ENCODE results near the gene PPP1R12B. TPM values are rescaled to one million over a fixed set of nuclear protein-coding genes. Genes with fewer than 3 reads are reported as not detected.
A peak's percentile ranks its signal among the peaks of the same experiment; 100 is the strongest.
"Not testable (repeated sequence)": the region's sequence is repeated elsewhere in the genome, so short reads cannot be mapped to it uniquely, and the experiment has no call there.

Gene PPP1R12B
- total and polyA plus RNA-seq, 2 donors (not counting 1 experiment from before 2014, with no cell fraction given), result 13.4 to 21.7 TPM

- Histone ChIP-seq H2AFZ (ENCODE audit: low read length) (no peak overlapping the region), H3K36me3 (ENCODE audit: control insufficient read depth, insufficient read depth, low read length) (no peaks in the 10 kb centered on the region), H3K4me1 (ENCODE audit: control insufficient read depth, extremely low read depth, insufficient read depth, low read length) (no peaks in the 10 kb centered on the region), H3K9ac (ENCODE audit: insufficient read depth, low read length) (no peak overlapping the region), H3K4me3 (replicated peaks in 1 of 4; ENCODE audit: control extremely low read depth in 1 of 4, insufficient read depth in 1 of 4, low read depth in 3 of 4, low read length in 4 of 4) (no peak overlapping the region), H3K27ac (ENCODE audit: insufficient read depth, low read length) (no peak overlapping the region), H3K4me2 (ENCODE audit: extremely low read depth, insufficient read depth, low read length) (no peak overlapping the region), H3K27me3 (ENCODE audit: control insufficient read depth, insufficient read depth, low read length) (no peaks in the 10 kb centered on the region), H3K79me2 (ENCODE audit: control insufficient read depth, insufficient read depth, low read length) (no peaks in the 10 kb centered on the region), H4K20me1 (ENCODE audit: control insufficient read depth, extremely low read depth, insufficient read depth, low read length) (no peaks in the 10 kb centered on the region), H3K9me3 (ENCODE audit: control insufficient read depth, insufficient read depth, low read depth, low read length) (no peaks in the 10 kb centered on the region)
- TF ChIP-seq CTCF (conservative IDR thresholded peaks at IDR 0.05 in 1 of 2, IDR thresholded peaks at IDR 0.05 in 1 of 2; ENCODE audit: low read depth in 1 of 2, low read length in 2 of 2) (no peak), EZH2 (IDR thresholded peaks at IDR 0.05; ENCODE audit: low read length, missing control alignments) (no peak)
- no peak for DNase-seq (ENCODE audit: low read depth in 2 of 2)
These were observed 122.7 kb downstream of the PPP1R12B start for GRCh38 chr1:202471246-202471645.

GRCh38 chr1:202472347-202473124, 124.0 kb downstream of the PPP1R12B start:
- H3K4me1 ChIP-seq (ENCODE audit: control insufficient read depth, extremely low read depth, insufficient read depth, low read length); H3K9ac ChIP-seq (ENCODE audit: insufficient read depth, low read length); H3K9me3 ChIP-seq (ENCODE audit: control insufficient read depth, insufficient read depth, low read depth, low read length); H3K4me2 ChIP-seq (ENCODE audit: extremely low read depth, insufficient read depth, low read length); H3K27ac ChIP-seq (ENCODE audit: insufficient read depth, low read length); H3K79me2 ChIP-seq (ENCODE audit: control insufficient read depth, insufficient read depth, low read length); H3K4me3 ChIP-seq (replicated peaks in 1 of 4; ENCODE audit: control extremely low read depth in 1 of 4, insufficient read depth in 1 of 4, low read depth in 3 of 4, low read length in 4 of 4); H4K20me1 ChIP-seq (ENCODE audit: control insufficient read depth, extremely low read depth, insufficient read depth, low read length); H3K27me3 ChIP-seq (ENCODE audit: control insufficient read depth, insufficient read depth, low read length); H3K36me3 ChIP-seq (ENCODE audit: control insufficient read depth, insufficient read depth, low read length); H2AFZ ChIP-seq (ENCODE audit: low read length); DNase-seq (ENCODE audit: low read depth in 2 of 2): not testable (repeated sequence)

DNA sequence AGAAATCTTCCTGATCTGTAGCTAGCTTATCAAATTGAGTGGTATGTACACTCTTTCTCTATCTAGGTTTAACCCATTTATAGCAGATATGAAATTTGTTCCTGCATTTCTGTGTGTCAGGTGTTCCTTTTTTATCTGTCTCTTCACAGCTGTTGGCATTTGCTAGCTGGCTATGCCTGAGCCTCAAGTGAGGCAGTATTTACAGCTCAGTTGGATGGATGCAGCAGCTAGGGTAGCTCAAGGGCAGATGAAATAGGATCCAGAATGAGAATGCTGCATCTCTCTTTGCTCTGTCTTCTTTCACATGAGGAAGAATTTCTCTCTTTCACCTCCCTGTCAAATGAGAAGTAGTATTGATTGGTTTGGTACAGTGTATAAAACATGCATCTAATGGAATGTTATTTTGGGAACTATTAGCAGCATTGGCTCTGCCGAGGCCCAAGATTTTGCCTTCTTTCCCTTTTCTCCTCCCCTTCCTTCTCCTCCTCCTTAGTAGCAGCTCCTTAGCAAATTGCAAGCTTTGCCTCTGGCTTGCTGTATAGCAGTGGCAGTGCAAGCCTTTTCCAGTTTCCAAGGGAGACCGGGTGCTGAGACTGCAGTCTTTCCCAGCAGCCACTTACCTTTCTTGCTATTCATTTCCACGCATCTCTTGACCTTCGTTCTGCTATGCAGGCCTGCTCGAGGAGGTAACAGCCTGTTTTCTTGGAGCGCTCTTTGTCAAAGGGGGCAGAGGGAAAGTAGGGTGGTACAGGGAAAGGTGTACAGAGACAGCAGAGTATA, 125.0 kb downstream of the PPP1R12B start:
- not testable (repeated sequence) for H3K9me3 ChIP-seq (ENCODE audit: control insufficient read depth, insufficient read depth, low read depth, low read length); H3K9ac ChIP-seq (ENCODE audit: insufficient read depth, low read length); H3K4me2 ChIP-seq (ENCODE audit: extremely low read depth, insufficient read depth, low read length); H3K36me3 ChIP-seq (ENCODE audit: control insufficient read depth, insufficient read depth, low read length); H3K79me2 ChIP-seq (ENCODE audit: control insufficient read depth, insufficient read depth, low read length); H3K4me3 ChIP-seq (replicated peaks in 1 of 4; ENCODE audit: control extremely low read depth in 1 of 4, insufficient read depth in 1 of 4, low read depth in 3 of 4, low read length in 4 of 4); H3K27me3 ChIP-seq (ENCODE audit: control insufficient read depth, insufficient read depth, low read length); H3K4me1 ChIP-seq (ENCODE audit: control insufficient read depth, extremely low read depth, insufficient read depth, low read length); H4K20me1 ChIP-seq (ENCODE audit: control insufficient read depth, extremely low read depth, insufficient read depth, low read length); DNase-seq (ENCODE audit: low read depth in 2 of 2); H3K27ac ChIP-seq (ENCODE audit: insufficient read depth, low read length); H2AFZ ChIP-seq (ENCODE audit: low read length)

GRCh38 chr1:202479661-202480060, 131.2 kb downstream of the PPP1R12B start:
- DNase-seq (ENCODE audit: low read depth in 2 of 2); H3K27me3 ChIP-seq (ENCODE audit: control insufficient read depth, insufficient read depth, low read length); H3K4me2 ChIP-seq (ENCODE audit: extremely low read depth, insufficient read depth, low read length); H2AFZ ChIP-seq (ENCODE audit: low read length); H3K4me3 ChIP-seq (replicated peaks in 1 of 4; ENCODE audit: control extremely low read depth in 1 of 4, insufficient read depth in 1 of 4, low read depth in 3 of 4, low read length in 4 of 4); H3K4me1 ChIP-seq (ENCODE audit: control insufficient read depth, extremely low read depth, insufficient read depth, low read length); H3K9ac ChIP-seq (ENCODE audit: insufficient read depth, low read length); H4K20me1 ChIP-seq (ENCODE audit: control insufficient read depth, extremely low read depth, insufficient read depth, low read length); H3K27ac ChIP-seq (ENCODE audit: insufficient read depth, low read length); H3K36me3 ChIP-seq (ENCODE audit: control insufficient read depth, insufficient read depth, low read length); H3K79me2 ChIP-seq (ENCODE audit: control insufficient read depth, insufficient read depth, low read length); H3K9me3 ChIP-seq (ENCODE audit: control insufficient read depth, insufficient read depth, low read depth, low read length): not testable (repeated sequence)

DNA sequence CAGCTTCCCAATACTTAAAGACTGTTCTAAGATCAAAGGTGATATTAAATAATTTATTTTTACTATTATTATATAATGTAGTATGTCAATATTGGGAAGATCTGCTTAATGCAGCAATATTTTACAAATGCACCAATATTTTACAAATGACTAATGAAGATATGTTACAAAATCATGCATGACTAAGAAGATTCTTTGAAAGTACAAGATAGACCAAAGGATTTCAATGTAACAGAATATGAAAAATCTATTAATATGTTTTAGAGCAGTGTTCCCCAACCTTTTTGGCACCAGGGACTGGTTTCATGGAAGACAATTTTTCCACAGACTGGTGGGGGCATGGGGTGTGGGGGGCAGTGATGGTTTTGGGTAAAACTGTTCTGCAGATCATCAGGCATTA, 132.1 kb downstream of the PPP1R12B start:
- H3K4me3 ChIP-seq (replicated peaks in 1 of 4; ENCODE audit: control extremely low read depth in 1 of 4, insufficient read depth in 1 of 4, low read depth in 3 of 4, low read length in 4 of 4); H3K36me3 ChIP-seq (ENCODE audit: control insufficient read depth, insufficient read depth, low read length); H3K79me2 ChIP-seq (ENCODE audit: control insufficient read depth, insufficient read depth, low read length); H3K9me3 ChIP-seq (ENCODE audit: control insufficient read depth, insufficient read depth, low read depth, low read length); H3K9ac ChIP-seq (ENCODE audit: insufficient read depth, low read length); H4K20me1 ChIP-seq (ENCODE audit: control insufficient read depth, extremely low read depth, insufficient read depth, low read length); H3K4me1 ChIP-seq (ENCODE audit: control insufficient read depth, extremely low read depth, insufficient read depth, low read length); H3K27ac ChIP-seq (ENCODE audit: insufficient read depth, low read length); H2AFZ ChIP-seq (ENCODE audit: low read length); H3K27me3 ChIP-seq (ENCODE audit: control insufficient read depth, insufficient read depth, low read length); H3K4me2 ChIP-seq (ENCODE audit: extremely low read depth, insufficient read depth, low read length): not testable (repeated sequence)
- peak in 1 of 2 donors; percentile 13 for DNase-seq (ENCODE audit: low read depth in 2 of 2)

DNA sequence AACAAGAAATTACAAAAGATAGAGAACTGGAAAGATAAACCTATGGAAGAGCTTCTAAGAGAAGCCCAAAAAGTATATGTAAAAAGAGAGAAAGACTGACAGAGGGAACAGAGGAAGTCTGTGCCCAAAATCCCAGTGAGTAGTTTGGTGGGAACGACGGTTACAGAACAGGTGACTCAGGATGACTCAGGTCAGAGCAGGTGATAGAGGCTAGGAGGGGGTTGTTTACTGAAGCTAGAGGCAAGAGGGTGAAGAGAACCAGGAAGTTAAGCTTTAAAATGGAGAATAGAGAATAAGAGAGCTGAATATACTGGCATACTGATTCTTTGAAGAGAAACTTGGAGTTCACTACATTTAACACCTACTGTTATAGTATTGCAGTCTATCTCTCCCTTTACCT, 134.9 kb downstream of the PPP1R12B start:
- not testable (repeated sequence) for H3K27me3 ChIP-seq (ENCODE audit: control insufficient read depth, insufficient read depth, low read length); H3K4me3 ChIP-seq (replicated peaks in 1 of 4; ENCODE audit: control extremely low read depth in 1 of 4, insufficient read depth in 1 of 4, low read depth in 3 of 4, low read length in 4 of 4); H3K27ac ChIP-seq (ENCODE audit: insufficient read depth, low read length); H3K79me2 ChIP-seq (ENCODE audit: control insufficient read depth, insufficient read depth, low read length); H3K4me2 ChIP-seq (ENCODE audit: extremely low read depth, insufficient read depth, low read length); H2AFZ ChIP-seq (ENCODE audit: low read length); H4K20me1 ChIP-seq (ENCODE audit: control insufficient read depth, extremely low read depth, insufficient read depth, low read length); H3K4me1 ChIP-seq (ENCODE audit: control insufficient read depth, extremely low read depth, insufficient read depth, low read length); H3K9me3 ChIP-seq (ENCODE audit: control insufficient read depth, insufficient read depth, low read depth, low read length); DNase-seq (ENCODE audit: low read depth in 2 of 2); H3K36me3 ChIP-seq (ENCODE audit: control insufficient read depth, insufficient read depth, low read length); H3K9ac ChIP-seq (ENCODE audit: insufficient read depth, low read length)
